ENCODE measurements around the gene RNF126.
"Not testable (repeated sequence)": the region's sequence is repeated elsewhere in the genome, so short reads cannot be mapped to it uniquely, and the experiment has no call there.

RNF126 gene

DNA sequence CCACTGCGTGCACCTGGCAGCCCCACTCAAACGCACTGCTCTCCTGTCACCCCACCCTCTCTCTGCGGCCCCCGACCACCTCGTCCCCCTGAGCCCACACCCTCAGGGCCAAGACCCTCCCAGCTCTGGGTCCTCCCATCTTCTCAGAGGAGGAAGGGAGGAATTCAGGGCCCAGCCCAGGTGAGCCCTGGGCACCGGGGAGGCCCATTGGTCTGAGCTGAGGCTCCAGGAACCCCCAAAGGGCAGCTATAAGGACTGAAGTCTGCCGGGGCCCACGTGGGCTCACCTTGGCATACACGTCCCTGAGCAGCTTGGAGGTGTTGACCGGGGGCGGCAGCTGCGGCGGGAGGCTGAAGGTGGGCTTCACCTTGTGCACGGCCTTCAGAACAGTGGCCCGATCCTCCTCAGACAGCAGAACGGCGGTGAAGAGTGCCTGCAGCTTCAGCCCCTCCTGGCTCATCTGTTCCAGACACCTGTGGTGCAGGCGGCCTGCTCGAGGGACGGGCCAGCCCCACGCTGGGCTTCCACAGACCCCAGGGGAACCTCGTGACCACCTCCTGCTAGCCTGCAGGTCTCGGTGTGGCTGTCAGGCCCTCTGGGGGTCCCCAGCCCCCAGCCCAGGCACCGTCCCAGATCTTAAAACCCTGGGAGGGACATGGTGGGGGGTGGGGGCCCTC, 38.4 kb downstream of the RNF126 start:
- no peak for FAIRE-seq

DNA sequence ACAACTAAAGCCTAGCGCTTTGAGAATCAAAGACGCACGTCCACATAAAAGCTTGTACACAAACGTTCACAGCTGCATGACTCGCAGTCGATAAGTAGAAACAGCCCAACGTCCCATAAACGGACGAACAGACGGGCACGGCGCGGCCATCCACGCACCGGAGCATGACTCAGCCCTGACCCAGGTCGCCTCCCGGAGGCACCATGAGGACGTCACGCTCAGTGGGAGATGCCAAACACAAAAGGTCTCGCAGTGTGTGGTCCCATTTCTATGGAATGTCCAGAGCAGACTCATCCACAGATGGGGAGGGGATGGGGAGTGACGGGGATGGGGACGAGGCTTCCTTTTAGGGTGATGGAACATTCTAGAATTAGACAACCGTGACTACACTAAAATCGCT, 39.0 kb downstream of the RNF126 start:
- FAIRE-seq = no peak

- no peak for FAIRE-seq
Measured at GRCh38 chr19:623175-623916, 39.7 kb downstream of the RNF126 start.

DNA sequence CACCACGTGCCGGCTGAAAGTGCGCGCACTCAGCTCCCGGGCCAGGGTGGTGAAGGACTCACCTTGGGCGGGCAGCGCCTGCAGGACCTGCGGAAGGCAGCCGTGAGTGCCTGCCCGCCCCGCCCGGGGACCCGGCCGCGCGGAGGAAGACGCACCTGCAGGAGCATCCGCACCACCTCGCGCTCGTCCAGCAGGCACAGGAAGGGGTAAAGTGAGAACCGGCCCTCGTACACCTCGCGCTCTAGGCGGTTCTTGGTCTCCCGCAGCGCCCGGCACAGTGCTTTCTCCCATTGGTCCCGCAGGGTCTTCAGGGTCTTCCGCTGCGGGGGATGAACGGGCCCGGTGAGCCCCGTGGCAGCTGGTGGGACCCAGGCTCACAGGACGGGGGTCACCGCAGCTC, 40.3 kb downstream of the RNF126 start:
- FAIRE-seq = no peak

GRCh38 chr19:621819-622218, 41.2 kb downstream of the RNF126 start:
- FAIRE-seq = no peak

DNA sequence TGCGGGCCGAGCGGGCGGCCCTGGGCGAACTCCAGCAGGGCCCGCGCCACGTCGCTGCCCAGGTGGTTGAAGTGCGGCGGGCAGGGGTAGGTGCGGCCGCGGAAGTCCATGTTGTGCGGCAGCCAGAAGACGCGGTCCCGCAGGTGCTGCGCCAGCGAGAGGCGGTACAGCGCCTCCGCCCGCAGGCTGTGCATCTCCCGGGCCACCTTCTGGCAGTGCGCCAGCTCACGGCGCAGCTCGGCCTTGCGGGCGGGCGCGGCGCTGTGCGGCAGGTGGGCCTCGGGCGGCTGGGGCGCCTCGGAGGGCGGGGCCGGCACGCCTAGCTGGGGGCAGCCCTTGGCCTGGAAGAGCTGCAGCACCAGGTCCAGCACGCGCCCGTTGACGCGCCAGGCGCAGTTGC, 41.8 kb downstream of the RNF126 start:
- FAIRE-seq = not testable (repeated sequence)

DNA sequence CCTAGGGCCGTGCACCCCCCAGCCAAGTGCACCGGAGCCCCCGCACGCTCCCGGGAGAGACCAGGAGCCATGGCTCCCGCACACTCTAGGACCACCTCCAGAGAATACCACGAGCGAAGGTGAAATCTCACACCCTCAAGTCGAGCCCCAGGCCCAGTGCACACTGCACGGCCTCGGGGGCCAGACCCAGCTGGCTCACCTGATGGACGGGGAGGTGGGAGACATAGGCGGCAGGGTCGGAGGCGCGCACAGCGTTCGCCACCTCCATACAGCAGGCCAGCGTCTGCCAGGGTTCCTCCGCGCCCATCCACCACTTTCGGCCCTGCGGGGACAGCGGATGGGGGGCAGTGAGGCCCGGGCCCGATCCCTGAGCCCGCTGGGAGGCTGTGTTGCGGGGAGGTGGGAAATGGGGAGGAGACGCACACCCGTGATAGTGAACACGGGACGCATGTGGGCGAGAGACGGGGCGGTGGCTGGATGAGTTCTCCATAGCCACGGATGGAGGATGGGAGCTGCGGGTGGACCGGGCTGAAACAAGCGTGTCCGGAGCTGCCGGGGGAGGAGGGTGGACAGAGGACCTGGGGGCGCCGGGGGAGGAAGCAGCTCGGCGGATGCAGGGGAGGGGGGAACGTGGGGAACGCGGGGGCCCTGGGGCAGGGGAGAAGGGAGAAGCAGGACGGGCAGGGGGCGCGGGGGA, 42.7 kb downstream of the RNF126 start:
- FAIRE-seq = no peak

DNA sequence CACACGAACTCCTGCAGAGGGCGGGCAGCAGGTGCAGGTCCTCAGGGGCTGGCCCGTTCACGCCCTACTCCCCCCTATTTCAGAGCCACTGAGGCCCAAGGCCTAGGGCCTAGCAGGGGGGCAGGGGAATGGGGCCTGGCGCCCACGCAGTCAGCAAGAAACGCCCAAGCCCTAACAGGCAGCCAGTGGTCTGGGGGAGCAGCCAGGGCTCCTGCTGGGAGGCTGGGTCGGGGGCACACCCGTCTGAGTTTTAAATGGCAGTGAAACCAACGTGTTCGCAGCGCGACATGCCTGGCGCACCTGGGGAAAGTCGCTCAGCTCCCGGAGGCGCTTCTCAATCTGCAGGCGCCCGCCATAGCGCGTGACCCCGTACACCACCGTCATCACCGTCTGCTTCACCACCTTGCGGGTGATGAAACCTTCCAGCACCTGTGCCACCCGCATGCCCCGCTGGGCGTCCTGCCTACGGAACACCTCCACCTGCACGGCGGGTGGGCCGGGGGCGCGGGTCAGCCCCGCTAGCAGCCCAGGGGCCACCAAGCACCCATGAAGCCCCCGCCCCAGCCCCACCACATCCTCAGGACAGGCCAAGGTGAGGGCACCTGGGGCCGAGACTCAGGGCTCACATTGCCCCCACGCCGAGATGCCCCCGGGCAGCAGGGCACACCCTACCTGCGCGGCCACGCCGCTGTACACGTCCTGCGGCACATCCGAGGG, 43.6 kb downstream of the RNF126 start:
- FAIRE-seq = no peak

GRCh38 chr19:618674-619285, 44.2 kb downstream of the RNF126 start:
- no peak for FAIRE-seq

- no peak for FAIRE-seq
Measured at GRCh38 chr19:618247-618619, 44.8 kb downstream of the RNF126 start.

- FAIRE-seq = no peak
Measured at GRCh38 chr19:617551-618246, 45.3 kb downstream of the RNF126 start.

GRCh38 chr19:616747-617526, 46.1 kb downstream of the RNF126 start:
- no peak for FAIRE-seq

DNA sequence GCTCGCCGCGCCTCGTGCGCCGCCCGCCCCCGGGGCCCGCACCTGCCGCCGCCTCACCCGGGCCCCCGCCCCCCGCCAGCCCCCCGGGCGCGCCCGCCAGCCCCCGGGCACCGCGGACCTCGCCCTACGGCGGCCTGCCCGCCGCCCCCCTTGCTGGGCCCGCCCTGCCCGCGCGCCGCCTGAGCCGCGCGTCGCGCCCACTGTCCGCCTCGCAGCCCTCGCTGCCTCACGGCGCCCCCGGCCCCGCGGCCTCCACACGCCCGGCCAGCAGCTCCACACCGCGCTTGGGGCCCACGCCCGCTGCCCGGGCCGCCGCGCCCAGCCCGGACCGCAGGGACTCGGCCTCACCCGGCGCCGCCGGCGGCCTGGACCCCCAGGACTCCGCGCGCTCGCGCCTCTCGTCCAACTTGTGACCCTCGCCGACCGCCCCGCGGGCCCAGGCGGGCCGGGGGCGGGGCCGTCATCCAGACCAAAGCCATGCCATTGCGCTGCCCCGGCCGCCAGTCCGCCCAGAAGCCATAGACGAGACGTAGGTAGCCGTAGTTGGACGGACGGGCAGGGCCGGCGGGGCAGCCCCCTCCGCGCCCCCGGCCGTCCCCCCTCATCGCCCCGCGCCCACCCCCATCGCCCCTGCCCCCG, 46.8 kb downstream of the RNF126 start:
- no peak for FAIRE-seq

- FAIRE-seq = no peak
Measured at GRCh38 chr19:615619-616018, 47.4 kb downstream of the RNF126 start.

GRCh38 chr19:613732-614567, 49.1 kb downstream of the RNF126 start:
- FAIRE-seq = no peak

- no peak for FAIRE-seq
Measured at GRCh38 chr19:612941-613340, 50.1 kb downstream of the RNF126 start.

- FAIRE-seq = no peak
Measured at GRCh38 chr19:611481-611868, 51.5 kb downstream of the RNF126 start.

DNA sequence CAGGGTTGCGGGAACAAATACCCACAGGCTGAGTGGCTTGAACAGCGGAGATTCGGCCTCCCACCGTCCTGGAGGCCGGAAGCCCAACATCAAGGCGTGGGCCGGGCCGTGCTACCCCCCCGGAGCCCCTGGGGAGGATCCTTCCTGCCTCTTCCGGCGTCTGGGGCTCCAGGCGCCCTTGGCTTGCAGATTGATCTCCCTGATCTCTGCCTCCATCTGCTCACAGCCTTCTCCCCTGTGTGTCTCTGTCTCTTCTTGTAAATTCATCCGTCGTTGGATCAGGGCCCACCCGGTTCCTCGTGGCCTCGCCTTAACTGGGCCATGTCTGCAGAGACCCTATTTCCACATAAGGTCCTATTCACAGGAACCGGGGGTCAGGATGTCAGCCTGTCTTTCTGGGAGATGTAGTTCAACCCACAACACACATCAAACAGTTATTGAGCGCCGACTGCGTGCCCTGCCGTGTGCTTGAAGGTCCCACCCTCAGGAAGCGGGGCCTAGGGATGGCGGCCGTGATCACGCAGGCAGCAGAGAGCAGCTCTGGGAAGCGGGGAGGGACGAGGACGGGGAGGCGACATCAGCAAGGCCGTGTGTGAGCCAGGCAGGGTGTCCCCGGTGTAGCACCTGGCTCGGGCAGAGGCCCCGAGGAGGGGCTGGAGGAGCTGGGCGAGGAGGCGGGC, 52.1 kb downstream of the RNF126 start:
- FAIRE-seq = no peak

DNA sequence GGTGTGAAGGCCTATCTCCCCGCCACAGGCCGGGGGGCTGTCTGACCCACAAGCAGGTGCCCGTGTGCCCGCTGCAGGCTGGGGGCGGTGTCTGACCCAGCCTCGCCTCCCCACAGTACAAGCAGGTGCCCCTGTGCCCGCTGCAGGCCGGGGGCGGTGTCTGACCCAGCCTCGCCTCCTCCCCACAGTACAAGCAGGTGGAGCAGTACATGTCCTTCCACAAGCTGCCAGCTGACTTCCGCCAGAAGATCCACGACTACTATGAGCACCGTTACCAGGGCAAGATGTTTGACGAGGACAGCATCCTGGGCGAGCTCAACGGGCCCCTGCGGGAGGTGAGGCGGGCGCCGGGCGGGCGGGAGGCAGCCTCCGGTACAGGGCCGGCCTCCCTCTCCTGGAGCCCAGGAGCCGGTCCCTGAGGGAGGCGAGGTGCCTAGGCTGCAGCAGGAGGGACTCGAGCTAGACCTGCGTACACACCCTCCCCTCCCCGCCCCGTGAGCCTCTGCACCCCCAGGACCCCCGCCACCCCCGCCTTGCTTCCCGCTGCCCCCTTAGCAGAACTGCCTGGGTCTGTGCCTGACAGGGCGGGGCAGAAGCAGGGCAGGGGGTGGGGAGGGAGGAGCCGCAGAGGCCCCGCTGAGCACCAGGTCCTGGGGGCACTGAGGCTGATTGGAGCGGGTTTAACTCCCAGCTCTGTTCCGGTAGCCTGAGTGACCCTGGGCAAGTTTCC, 52.8 kb downstream of the RNF126 start:
- no peak for FAIRE-seq
